SK-N-SH treated with all-trans-retinoic acid at 6 μM for 48 hours (cell line): ENCODE data around the gene NFAM1.
A peak's percentile ranks its signal among the peaks of the same experiment; 100 is the strongest.

ENCODE experiments used
- ATAC-seq: fragments of 200-7000 bp; cut with Tn5 transposase; 3 replicates; pipeline ENCODE4 v1.9.1; 2020; ENCODE audit warnings: mild to moderate bottlenecking, moderate library complexity
- ARNTL ChIP-seq: fragments of 450-650 bp; formaldehyde crosslinking; IDR thresholded peaks from 2 replicates; pipeline ENCODE4 v1.5.0; 2020; ENCODE audit warnings: low read depth, mild to moderate bottlenecking, moderate library complexity, borderline replicate concordance
- BACH2 ChIP-seq: fragments of 250-450 bp; sonication (Bioruptor Pico); IDR thresholded peaks from 2 replicates; pipeline ENCODE4 v1.9.0; 2021; ENCODE audit warnings: mild to moderate bottlenecking, borderline replicate concordance
- CREB5 ChIP-seq: fragments of 250-450 bp; sonication (Bioruptor Pico); IDR thresholded peaks from 2 replicates; pipeline ENCODE4 v1.5.1; 2020; ENCODE audit warnings: low read depth, mild to moderate bottlenecking, moderate library complexity
- CSRNP3 ChIP-seq: fragments of 250-450 bp; sonication (Bioruptor Pico); IDR thresholded peaks from 2 replicates; pipeline ENCODE4 v1.5.1; 2021; ENCODE audit warnings: mild to moderate bottlenecking, moderate library complexity
- GLIS3 ChIP-seq: fragments of 250-450 bp; sonication (Bioruptor Pico); IDR thresholded peaks from 2 replicates; pipeline ENCODE4 v1.5.0; 2020; ENCODE audit warnings: mild to moderate bottlenecking, moderate library complexity
- OSR1 ChIP-seq: fragments of 250-450 bp; sonication (Bioruptor Pico); IDR thresholded peaks from 2 replicates; pipeline ENCODE4 v1.8.0; 2022; ENCODE audit warnings: moderate library complexity, mild to moderate bottlenecking, inconsistent platforms
- PATZ1 ChIP-seq: fragments of 250-450 bp; sonication (Bioruptor Pico); IDR thresholded peaks from 2 replicates; pipeline ENCODE4 v1.8.0; 2020; ENCODE audit warnings: mild to moderate bottlenecking, moderate library complexity, borderline replicate concordance
- RARB ChIP-seq: fragments of 250-450 bp; sonication (Bioruptor Pico); IDR thresholded peaks from 2 replicates; pipeline ENCODE4 v1.8.0; 2021; ENCODE audit warnings: mild to moderate bottlenecking, moderate library complexity
- TOX ChIP-seq: fragments of 250-450 bp; sonication (Bioruptor Pico); IDR thresholded peaks from 2 replicates; pipeline ENCODE4 v1.8.0; 2021; ENCODE audit warnings: mild to moderate bottlenecking, moderate library complexity, borderline replicate concordance
- TSHZ2 ChIP-seq: fragments of 250-450 bp; sonication (Bioruptor Pico); IDR thresholded peaks from 2 replicates; pipeline ENCODE4 v1.5.0; 2020; ENCODE audit warnings: mild to moderate bottlenecking, moderate library complexity
- ZFP30 ChIP-seq: fragments of 450-650 bp; formaldehyde crosslinking; IDR thresholded peaks from 2 replicates; pipeline ENCODE4 v1.5.0; 2022; ENCODE audit warnings: mild to moderate bottlenecking, moderate library complexity
- ZNF565 ChIP-seq: fragments of 450-650 bp; formaldehyde crosslinking; conservative IDR thresholded peaks from 2 replicates; pipeline ENCODE4 v1.5.0; 2020; ENCODE audit warnings: low read depth, mild to moderate bottlenecking, moderate library complexity
- ZNF70 ChIP-seq: fragments of 450-650 bp; formaldehyde crosslinking; IDR thresholded peaks from 2 replicates; pipeline ENCODE4 v1.5.0; 2020; ENCODE audit warnings: mild to moderate bottlenecking, moderate library complexity
- ZNF8 ChIP-seq: fragments of 450-650 bp; formaldehyde crosslinking; IDR thresholded peaks from 2 replicates; pipeline ENCODE4 v1.5.0; 2020; ENCODE audit warnings: mild to moderate bottlenecking, moderate library complexity

NFAM1 gene

GRCh38 chr22:42473484-42474193 is 41.4 kb upstream of the NFAM1 start:
- TF ChIP-seq CREB5 (no peak), ZNF70 (CRISPR knock-in tag) (no peak), CSRNP3 (CRISPR knock-in tag) (no peak), ZNF565 (CRISPR knock-in tag) (no peak), GLIS3 (CRISPR knock-in tag) (no peak)
- peak; percentile 82; the same call in 2 of the 3 replicates for ATAC-seq

- no peak for TF ChIP-seq ZFP30
- TF ChIP-seq ARNTL: no peak
- TF ChIP-seq ZNF8: no peak
- TF ChIP-seq TOX (CRISPR knock-in tag): no peak
- no peak for TF ChIP-seq CREB5
- no peak for TF ChIP-seq BACH2 (CRISPR knock-in tag)
- ATAC-seq: no peak
Measured at GRCh38 chr22:42472671-42473070, 40.5 kb upstream of the NFAM1 start.

- ATAC-seq: no peak
- no peak for TF ChIP-seq ZNF565 (CRISPR knock-in tag)
- no peak for TF ChIP-seq GLIS3 (CRISPR knock-in tag)
- TF ChIP-seq CSRNP3 (CRISPR knock-in tag): no peak
- no peak for TF ChIP-seq OSR1 (CRISPR knock-in tag)
Measured at GRCh38 chr22:42471441-42471840, 39.2 kb upstream of the NFAM1 start.

GRCh38 chr22:42470366-42471082 is 38.3 kb upstream of the NFAM1 start:
- TF ChIP-seq OSR1 (CRISPR knock-in tag) (no peak), TSHZ2 (no peak)
- no peak for ATAC-seq

- TF ChIP-seq ARNTL (no peak), RARB (CRISPR knock-in tag) (no peak), PATZ1 (CRISPR knock-in tag) (no peak)
- no peak for ATAC-seq
Measured at GRCh38 chr22:42468841-42469240, 36.6 kb upstream of the NFAM1 start.
